ENCODE results near the gene MFSD11. TPM values are rescaled to one million over a fixed set of nuclear protein-coding genes. Genes with fewer than 3 reads are reported as not detected.

MFSD11 gene
- total RNA-seq, 2 donors from 2014 or later: 49.7 to 52.3 TPM

DNA sequence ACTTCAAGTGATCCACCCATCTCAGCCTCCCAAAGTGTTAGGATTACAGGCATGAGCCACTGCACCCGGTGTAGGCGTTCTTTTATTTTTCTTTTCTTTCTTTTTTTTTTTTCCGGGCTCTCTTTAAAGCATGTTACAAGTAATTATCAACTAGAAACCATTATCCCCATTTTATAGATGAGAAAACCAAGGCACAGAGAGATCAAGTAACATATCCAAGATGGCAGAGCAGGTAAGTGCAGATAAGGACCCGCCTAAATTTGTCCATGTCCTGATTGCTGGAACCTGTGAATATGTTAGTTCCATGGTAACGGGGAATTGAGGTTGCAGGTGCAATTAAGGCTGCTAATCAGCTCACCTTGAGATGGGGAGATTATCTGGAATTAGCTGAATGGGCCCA, 54.4 kb downstream of the MFSD11 start:
- H3K36me3 ChIP-seq: peaks cover 2% of the 10 kb centered on the region

DNA sequence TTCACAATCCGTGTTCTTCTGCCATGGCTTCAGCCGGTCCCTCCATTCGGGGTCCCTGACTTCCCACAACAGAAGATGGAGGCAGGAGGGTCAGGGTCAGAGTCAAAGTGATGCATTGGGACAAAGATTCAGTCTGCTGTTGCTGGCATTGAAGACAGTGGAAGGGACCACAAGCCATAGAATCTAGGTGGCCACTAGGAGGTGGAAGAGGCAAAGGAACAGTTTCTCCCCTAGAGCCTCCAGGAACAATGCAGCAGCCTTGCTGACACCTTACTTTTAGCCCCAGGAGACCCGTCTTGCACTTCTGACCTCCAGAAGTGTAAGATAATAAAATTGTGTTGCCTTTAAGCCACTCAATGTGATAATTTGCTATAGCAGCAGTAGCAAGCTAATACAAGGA, 55.9 kb downstream of the MFSD11 start:
- H3K4me1 ChIP-seq (ENCODE audit: control insufficient read depth in 1 of 2, low read depth in 2 of 2): peaks cover 6 to 11% of the 10 kb centered on the region in 2 donors
- H3K9me3 ChIP-seq: no peaks in the 10 kb centered on the region
- DNase-seq (ENCODE audit: low spot score): no peak
- H3K27me3 ChIP-seq (replicated peaks; ENCODE audit: insufficient read depth): no peaks in the 10 kb centered on the region
- ATAC-seq (ENCODE audit: insufficient number of reproducible peaks, low FRiP score, low read depth): no peak
- peaks cover 2% of the 10 kb centered on the region for H3K36me3 ChIP-seq
- H3K4me3 ChIP-seq: no peak overlapping the region
- no peak overlapping the region for H3K27ac ChIP-seq
- TF ChIP-seq, protein P1, sequence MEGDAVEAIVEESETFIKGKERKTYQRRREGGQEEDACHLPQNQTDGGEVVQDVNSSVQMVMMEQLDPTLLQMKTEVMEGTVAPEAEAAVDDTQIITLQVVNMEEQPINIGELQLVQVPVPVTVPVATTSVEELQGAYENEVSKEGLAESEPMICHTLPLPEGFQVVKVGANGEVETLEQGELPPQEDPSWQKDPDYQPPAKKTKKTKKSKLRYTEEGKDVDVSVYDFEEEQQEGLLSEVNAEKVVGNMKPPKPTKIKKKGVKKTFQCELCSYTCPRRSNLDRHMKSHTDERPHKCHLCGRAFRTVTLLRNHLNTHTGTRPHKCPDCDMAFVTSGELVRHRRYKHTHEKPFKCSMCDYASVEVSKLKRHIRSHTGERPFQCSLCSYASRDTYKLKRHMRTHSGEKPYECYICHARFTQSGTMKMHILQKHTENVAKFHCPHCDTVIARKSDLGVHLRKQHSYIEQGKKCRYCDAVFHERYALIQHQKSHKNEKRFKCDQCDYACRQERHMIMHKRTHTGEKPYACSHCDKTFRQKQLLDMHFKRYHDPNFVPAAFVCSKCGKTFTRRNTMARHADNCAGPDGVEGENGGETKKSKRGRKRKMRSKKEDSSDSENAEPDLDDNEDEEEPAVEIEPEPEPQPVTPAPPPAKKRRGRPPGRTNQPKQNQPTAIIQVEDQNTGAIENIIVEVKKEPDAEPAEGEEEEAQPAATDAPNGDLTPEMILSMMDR (IDR thresholded peaks at IDR 0.05): no peak

More for the DNA sequence above, 54.4 kb downstream of the MFSD11 start:
- TF ChIP-seq, protein P1 (IDR thresholded peaks at IDR 0.05): no peak
- DNase-seq (ENCODE audit: low spot score) (no peak), ATAC-seq (ENCODE audit: insufficient number of reproducible peaks, low FRiP score, low read depth) (no peak)
- Histone ChIP-seq H3K4me3 (no peak overlapping the region), H3K27ac (no peak overlapping the region), H3K27me3 (replicated peaks; ENCODE audit: insufficient read depth) (no peaks in the 10 kb centered on the region), H3K9me3 (no peaks in the 10 kb centered on the region), H3K4me1 (ENCODE audit: control insufficient read depth in 1 of 2, low read depth in 2 of 2) (peaks cover 6 to 11% of the 10 kb centered on the region in 2 donors)

DNA sequence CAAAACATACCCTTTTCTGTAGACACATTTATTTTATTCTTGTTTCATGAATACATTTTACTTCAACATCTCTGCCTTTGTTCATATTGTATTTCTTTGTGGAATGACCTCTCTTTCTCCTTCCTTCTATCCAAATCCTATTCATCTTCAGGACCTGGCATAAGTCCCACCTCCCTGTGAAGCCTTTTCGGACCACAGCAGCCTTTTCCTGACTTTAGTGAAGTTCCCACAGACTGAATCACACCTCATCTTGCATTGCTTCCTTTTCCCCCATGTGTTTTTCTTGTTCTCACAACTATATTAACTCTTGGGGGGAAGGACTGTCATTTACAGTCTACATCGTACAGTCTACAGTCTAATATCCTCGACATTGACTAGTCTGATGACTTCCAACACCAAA, 58.2 kb downstream of the MFSD11 start:
- Histone ChIP-seq H3K4me1 (ENCODE audit: control insufficient read depth in 1 of 2, low read depth in 2 of 2) (peaks cover 6 to 7% of the 10 kb centered on the region in 2 donors), H3K4me3 (no peak overlapping the region), H3K27me3 (replicated peaks; ENCODE audit: insufficient read depth) (no peaks in the 10 kb centered on the region), H3K9me3 (no peaks in the 10 kb centered on the region), H3K36me3 (no peaks in the 10 kb centered on the region), H3K27ac (no peak overlapping the region)
- DNase-seq (ENCODE audit: low spot score) (no peak), ATAC-seq (ENCODE audit: insufficient number of reproducible peaks, low FRiP score, low read depth) (no peak)
- TF ChIP-seq, protein P1 (IDR thresholded peaks at IDR 0.05): no peak

DNA sequence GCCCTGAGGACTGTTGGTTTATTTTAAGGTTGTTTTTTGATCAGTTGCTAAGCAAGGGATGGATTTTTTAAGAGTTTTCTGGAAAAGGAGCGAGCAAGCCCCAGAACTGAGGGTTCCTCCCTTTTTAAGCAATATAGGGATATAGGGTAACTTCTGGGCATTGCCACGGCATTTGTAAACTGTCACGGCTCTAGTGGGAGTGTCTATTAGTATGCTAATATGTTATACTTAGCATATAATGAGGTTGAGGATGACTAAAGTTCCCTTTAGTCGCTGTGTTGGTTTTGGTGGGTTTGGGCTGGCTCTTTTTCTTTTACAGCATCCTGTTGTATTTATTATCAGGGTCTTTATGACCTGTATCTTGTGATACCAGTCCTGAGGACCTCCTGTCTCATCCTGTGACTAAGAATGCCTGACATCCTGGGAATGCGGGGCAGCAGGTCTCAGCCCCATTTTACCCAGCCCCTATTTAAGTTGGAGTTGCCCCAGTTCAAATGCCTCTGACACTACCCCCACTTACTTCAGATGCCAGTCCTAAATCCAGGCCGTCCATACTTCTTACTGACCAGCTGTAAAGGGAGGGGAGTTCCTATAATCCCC, 59.4 kb downstream of the MFSD11 start:
- DNase-seq (ENCODE audit: low spot score) (no peak), ATAC-seq (ENCODE audit: insufficient number of reproducible peaks, low FRiP score, low read depth) (no peak)
- Histone ChIP-seq H3K27ac (no peak overlapping the region), H3K4me1 (ENCODE audit: control insufficient read depth in 1 of 2, low read depth in 2 of 2) (no peaks in the 10 kb centered on the region), H3K4me3 (no peak overlapping the region), H3K36me3 (no peaks in the 10 kb centered on the region), H3K27me3 (replicated peaks; ENCODE audit: insufficient read depth) (no peaks in the 10 kb centered on the region), H3K9me3 (no peaks in the 10 kb centered on the region)
- TF ChIP-seq, protein P1 (IDR thresholded peaks at IDR 0.05): no peak

DNA sequence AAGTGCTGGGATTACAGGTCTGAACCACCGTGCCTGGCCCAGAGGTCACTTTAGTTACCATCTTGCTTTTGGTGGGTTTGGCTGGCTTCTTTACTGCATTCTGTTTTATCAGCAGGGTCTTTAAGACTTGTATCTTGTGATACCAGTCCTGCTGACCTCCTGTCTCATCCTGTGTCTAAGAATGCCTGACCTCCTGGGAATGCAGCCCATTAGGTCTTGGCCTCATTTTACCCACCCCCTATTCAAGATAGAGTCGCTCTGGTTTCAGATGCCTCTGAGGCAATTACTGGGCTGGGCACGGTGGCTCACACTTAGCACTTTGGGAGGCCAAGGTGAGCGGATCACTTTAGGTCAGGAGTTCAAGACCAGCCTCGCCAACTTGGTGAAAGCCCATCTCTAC, 63.8 kb downstream of the MFSD11 start:
- Histone ChIP-seq H3K36me3 (no peaks in the 10 kb centered on the region), H3K9me3 (no peaks in the 10 kb centered on the region), H3K4me1 (ENCODE audit: control insufficient read depth in 1 of 2, low read depth in 2 of 2) (no peaks in the 10 kb centered on the region), H3K27me3 (replicated peaks; ENCODE audit: insufficient read depth) (no peaks in the 10 kb centered on the region), H3K27ac (no peak overlapping the region), H3K4me3 (no peak overlapping the region)
- no peak for ATAC-seq (ENCODE audit: insufficient number of reproducible peaks, low FRiP score, low read depth)
- no peak for DNase-seq (ENCODE audit: low spot score)
- TF ChIP-seq, protein P1 (IDR thresholded peaks at IDR 0.05): no peak

Data from thoracic aorta (tissue), 2 donors.